ENCODE results near the gene NRP2. TPM values are rescaled to one million over a fixed set of nuclear protein-coding genes. Genes with fewer than 3 reads are reported as not detected.

NRP2 gene
- total RNA-seq, 1 donor from 2014 or later: 9.7 TPM

- ATAC-seq (no peak), DNase-seq (no peak)
- intact Hi-C loops (cut with micrococcal nuclease): no loop called here
Observed at GRCh38 chr2:205683502-205684367, 1.4 kb downstream of the NRP2 start.

DNA sequence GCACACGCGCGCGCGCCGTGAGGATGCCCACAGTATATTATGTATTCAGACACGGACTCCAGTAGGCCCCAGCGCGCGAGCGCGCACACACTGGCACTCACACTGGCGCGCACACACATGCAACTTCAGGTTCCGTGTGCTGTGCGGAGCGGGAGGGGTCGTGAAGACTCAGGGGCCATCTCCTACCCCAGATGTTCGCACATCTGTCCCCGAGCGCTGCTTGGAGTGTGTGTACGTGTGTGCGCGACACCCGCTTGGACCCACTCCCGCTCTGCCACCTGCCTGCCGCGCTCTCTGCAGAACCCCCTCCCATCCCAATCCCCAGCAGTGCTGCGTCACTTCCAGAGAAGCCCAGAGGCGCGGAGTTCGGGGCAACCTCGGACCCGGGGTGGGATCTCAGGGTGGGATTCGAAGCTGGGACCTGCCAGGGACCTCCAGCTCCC lies 2.6 kb downstream of the NRP2 start:
- intact Hi-C loops (cut with micrococcal nuclease): no loop called here
- DNase-seq (peak; percentile 55), ATAC-seq (no peak)

- DNase-seq: peak; percentile 45
- intact Hi-C loops (cut with micrococcal nuclease): no loop called here
- peak; percentile 5 for ATAC-seq
Observed at GRCh38 chr2:205685314-205686055, 3.2 kb downstream of the NRP2 start.

GRCh38 chr2:205686056-205686782 lies 3.9 kb downstream of the NRP2 start:
- ATAC-seq (no peak), DNase-seq (no peak)
- intact Hi-C loops (cut with micrococcal nuclease): no loop called here

- intact Hi-C loops (cut with micrococcal nuclease): no loop called here
- no peak for ATAC-seq
Observed at GRCh38 chr2:205686783-205687640, 4.7 kb downstream of the NRP2 start.

GRCh38 chr2:205687641-205687956 lies 5.3 kb downstream of the NRP2 start:
- no peak for ATAC-seq
- intact Hi-C loops (cut with micrococcal nuclease): no loop called here
- no peak for DNase-seq

More at GRCh38 chr2:205686783-205687640, 4.7 kb downstream of the NRP2 start:
- DNase-seq: no peak

DNA sequence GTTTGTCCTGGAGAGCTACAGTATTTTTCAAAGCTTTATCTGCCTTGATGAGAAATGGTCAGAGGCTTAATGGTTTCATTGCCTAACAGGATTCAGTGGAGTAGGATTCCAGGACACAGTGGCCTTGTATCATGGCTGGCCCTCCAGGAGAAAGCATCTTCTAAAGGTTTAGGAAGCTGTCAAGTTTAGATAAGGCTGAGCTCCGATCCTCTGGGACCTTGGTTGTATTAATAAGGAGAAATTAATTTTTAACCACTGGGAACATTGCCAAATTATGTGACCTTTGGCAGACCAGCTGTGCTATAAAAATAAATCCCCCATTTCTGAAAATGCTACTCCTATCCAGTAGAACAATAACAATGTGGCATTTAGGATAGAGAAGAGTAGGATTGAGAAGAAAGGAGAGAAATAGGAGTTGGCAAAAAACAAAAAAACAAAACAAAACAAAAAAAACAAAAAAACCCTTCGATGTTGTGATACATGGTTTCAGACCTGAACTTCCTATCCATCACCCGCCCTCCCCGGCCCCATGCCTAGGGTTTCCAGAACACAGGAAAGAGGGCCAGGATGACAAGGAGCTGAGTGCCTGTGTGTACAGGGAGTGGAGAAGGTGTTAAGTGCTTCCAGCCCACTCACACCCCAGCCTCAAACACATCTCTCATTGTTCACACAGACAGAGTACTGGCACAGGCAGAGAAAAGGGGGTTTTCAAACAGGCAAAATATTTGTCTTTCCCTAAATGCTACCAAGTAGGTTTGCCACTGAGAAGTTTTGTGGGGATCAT lies 6.3 kb downstream of the NRP2 start:
- intact Hi-C loops (cut with micrococcal nuclease): no loop called here
- no peak for DNase-seq
- peak; percentile 58 for ATAC-seq

GRCh38 chr2:205689820-205690219 lies 7.5 kb downstream of the NRP2 start:
- intact Hi-C loops (cut with micrococcal nuclease): no loop called here
- DNase-seq (no peak), ATAC-seq (no peak)

GRCh38 chr2:205692104-205692503 lies 9.8 kb downstream of the NRP2 start:
- no peak for DNase-seq
- no peak for ATAC-seq
- intact Hi-C loops (cut with micrococcal nuclease): no loop called here

DNA sequence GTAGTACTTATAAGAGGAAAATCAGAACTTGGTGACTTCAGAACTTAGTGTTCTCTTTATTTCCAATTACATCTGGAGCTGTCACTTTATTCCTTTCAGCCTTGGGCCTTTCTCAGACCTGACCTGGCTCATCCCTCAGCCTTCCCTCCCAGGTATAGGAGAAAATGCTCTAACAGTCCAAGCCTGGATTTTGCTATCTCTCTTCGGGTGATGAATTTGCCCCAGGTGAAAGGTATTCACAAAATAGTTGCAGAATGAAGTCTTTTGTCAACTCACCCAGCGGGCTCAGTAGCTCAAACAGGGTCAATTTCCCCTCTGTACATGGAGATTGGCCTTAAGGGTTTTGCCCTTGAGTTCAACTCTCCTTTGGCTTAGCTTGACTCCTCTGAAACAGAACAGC lies 12.0 kb downstream of the NRP2 start:
- intact Hi-C loops (cut with micrococcal nuclease): no loop called here
- no peak for ATAC-seq
- DNase-seq: no peak

GRCh38 chr2:205695460-205695991 lies 13.2 kb downstream of the NRP2 start:
- intact Hi-C loops (cut with micrococcal nuclease): no loop called here
- DNase-seq (no peak), ATAC-seq (no peak)

DNA sequence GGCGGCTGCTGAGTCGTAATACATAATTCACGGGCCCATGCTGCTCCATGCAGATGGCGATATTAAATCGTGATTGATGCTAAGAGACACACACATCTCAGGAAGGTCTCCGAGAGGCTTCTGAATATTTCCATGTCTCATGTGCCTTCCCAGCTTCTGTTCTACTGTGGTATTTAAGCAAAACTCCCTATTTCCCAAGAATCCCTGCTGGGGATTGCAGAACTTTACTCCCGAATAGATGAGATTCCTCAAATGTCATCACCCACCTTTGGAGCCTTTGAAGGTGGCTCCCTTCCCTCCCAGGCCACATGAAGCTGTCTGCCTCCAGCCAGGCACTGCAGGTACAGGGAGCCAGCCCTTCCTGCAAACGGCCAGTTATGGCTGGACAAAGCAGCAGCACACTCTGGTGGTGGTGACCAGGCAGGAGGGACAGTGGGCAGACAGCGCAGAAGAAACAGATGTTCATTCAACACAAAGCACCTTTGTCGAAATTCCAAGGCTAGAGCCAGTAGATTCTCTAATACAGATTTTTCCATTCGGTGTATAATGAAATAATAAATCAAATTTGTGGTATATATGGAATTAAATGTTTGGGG lies 14.1 kb downstream of the NRP2 start:
- ATAC-seq (no peak), DNase-seq (no peak)
- intact Hi-C loops (cut with micrococcal nuclease): no loop called here

DNA sequence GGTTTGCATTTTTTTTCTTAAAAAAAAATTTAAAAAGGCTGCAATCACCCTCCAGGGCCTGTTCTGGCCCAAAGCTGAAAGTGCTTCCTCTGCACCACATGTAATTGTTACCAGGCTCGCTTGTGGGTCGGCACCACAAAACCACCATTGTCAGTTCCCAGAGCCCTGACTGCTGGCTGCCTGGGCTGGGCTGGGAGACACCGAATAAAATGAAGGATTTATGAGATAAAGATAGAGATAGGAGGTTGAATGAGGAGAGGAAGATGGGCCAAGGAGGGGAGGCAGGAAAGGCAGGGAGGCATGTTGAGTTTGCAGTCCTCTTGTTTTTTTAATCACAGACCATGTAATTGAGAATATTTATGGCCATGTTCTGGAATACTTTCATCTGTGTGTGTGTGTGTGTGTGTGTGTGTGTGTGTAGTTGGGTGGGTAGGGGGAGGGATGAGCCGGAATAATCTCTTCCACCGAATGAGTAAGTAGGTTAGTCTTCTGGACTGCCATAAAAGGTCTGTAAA lies 14.7 kb downstream of the NRP2 start:
- DNase-seq (no peak), ATAC-seq (no peak)
- intact Hi-C loops (cut with micrococcal nuclease): no loop called here

GRCh38 chr2:205698286-205699268 lies 16.3 kb downstream of the NRP2 start:
- DNase-seq: no peak
- intact Hi-C loops (cut with micrococcal nuclease): no loop called here
- peak; percentile 44 for ATAC-seq

DNA sequence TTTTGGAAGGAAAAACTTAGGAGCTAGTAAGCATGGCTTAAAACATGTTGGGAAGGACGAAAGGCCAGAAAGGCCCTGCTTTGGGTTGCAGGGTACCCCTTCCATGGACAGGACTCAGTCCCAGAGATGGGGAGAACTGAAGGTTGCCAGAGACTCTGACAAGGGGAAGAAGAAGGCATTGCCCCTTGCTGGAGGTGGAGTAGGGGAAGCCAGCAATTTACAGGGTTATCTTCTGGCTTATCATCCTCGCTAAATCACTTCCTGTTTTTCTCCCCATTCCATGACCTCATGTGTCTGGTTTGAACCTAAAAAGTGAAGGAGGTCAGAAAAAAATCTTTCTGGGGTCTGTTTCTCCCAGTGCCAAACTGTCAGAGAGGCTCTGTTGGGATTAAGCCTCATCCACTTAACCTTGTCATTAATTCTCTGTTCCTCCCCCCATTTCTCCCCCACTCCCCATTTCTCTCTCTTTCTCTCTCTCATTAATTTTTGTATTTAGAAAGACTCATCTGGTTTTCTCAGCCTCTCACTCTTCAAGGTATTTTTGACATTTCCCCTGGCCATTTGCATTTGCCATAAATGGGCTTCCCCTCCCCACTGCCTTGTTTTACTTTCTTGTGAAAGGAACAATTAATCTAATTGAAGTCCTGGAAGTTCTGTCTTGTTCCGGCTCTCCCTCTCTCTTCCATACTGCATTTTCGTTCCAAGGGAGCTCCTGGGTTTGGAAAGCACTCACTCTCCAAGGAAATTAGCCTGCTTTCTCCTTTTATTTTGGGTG lies 17.4 kb downstream of the NRP2 start:
- DNase-seq (no peak), ATAC-seq (no peak)
- intact Hi-C loops (cut with micrococcal nuclease): no loop called here
